IMR-90 (cell line): Measurements from ENCODE around the gene TAB2. TPM values are rescaled to one million over a fixed set of nuclear protein-coding genes. Genes with fewer than 3 reads are reported as not detected.

Experiments used
- ATAC-seq: fragments of 200-7000 bp; cut with Tn5 transposase; 2 replicates; pipeline ENCODE4 v1.9.1; 2020; ENCODE audit warnings: low read depth, mild to moderate bottlenecking, moderate library complexity
- BruUV-seq: library from RNA; stranded (reverse); fragments of 400-500 nt; replicated peaks from 2 replicates; lab custom pipeline; 2021; lab: Mats Ljungman, UMichigan
- CTCF ChIA-PET: fragments of 300-600 bp; formaldehyde crosslinking; extraction: SDS; loops from one replicate; lab custom pipeline; 2021; ENCODE audit warnings: antibody characterized with exemption; lab: Yijun Ruan, JAX
- POLR2A ChIA-PET: fragments of 300-600 bp; sonication (Branson Sonifier 250); formaldehyde crosslinking; loops from one replicate; lab custom pipeline; 2022; ENCODE audit warnings: antibody characterized with exemption; ENCODE audit not compliant: unreplicated experiment; lab: Charles Lee
- DNase-seq: peaks from one replicate; pipeline ENCODE4 v3.0.0; 2013
- H2AFZ ChIP-seq: replicated peaks from 2 replicates; pipeline ENCODE3; 2013; ENCODE audit warnings: low read length, mild to moderate bottlenecking; ENCODE audit not compliant: poor library complexity
- H2AK5ac ChIP-seq: 2 replicates; pipeline ENCODE4 v1.6.1; 2013; ENCODE audit warnings: low read depth, low read length, inconsistent platforms
- H2AK9ac ChIP-seq: replicated peaks from 2 replicates; pipeline ENCODE3; 2013; ENCODE audit warnings: mild to moderate bottlenecking, low read depth, low read length, moderate library complexity; ENCODE audit not compliant: poor library complexity
- H2BK120ac ChIP-seq: 2 replicates; pipeline ENCODE4 v1.6.1; 2013; ENCODE audit warnings: low read depth, low read length, inconsistent platforms
- H2BK15ac ChIP-seq: 3 replicates; pipeline ENCODE4 v1.6.1; 2013; ENCODE audit warnings: low read depth, low read length, inconsistent platforms
- H2BK20ac ChIP-seq: 2 replicates; pipeline ENCODE4 v1.6.1; 2013; ENCODE audit warnings: low read depth, mild to moderate bottlenecking, inconsistent platforms, low read length, moderate library complexity
- H2BK5ac ChIP-seq: 2 replicates; pipeline ENCODE4 v1.6.1; 2013; ENCODE audit warnings: mild to moderate bottlenecking, low read depth, low read length, inconsistent platforms; ENCODE audit not compliant: poor library complexity, severe bottlenecking
- H3K14ac ChIP-seq: replicated peaks from 2 replicates; pipeline ENCODE4 v1.6.1; 2013; ENCODE audit warnings: low read depth, low read length, inconsistent platforms
- H3K18ac ChIP-seq: 2 replicates; pipeline ENCODE4 v1.6.1; 2013; ENCODE audit warnings: low read depth, low read length, control low read depth
- H3K23ac ChIP-seq: 2 replicates; pipeline ENCODE4 v1.6.1; 2013; ENCODE audit warnings: low read depth, low read length, inconsistent platforms
- H3K27ac ChIP-seq: 2 replicates; pipeline ENCODE4 v1.5.1; 2013; ENCODE audit warnings: mild to moderate bottlenecking, control low read depth, low read length; ENCODE audit not compliant: insufficient read depth
- H3K27me3 ChIP-seq: 2 replicates; pipeline ENCODE4 v1.6.1; 2013; ENCODE audit warnings: low read length; ENCODE audit not compliant: control insufficient read depth, insufficient read depth
- H3K36me3 ChIP-seq: 2 replicates; pipeline ENCODE4 v1.6.1; 2013; ENCODE audit warnings: low read length, mixed read lengths; ENCODE audit not compliant: control insufficient read depth, insufficient read depth
- H3K4ac ChIP-seq: 2 replicates; pipeline ENCODE4 v1.6.1; 2013; ENCODE audit warnings: low read depth, low read length, inconsistent platforms
- H3K4me1 ChIP-seq: 2 replicates; pipeline ENCODE4 v1.6.1; 2013; ENCODE audit warnings: low read length, mixed read lengths; ENCODE audit not compliant: control insufficient read depth, insufficient read depth
- H3K4me2 ChIP-seq: 2 replicates; pipeline ENCODE4 v1.6.1; 2013; ENCODE audit warnings: low read depth, mild to moderate bottlenecking, control low read depth, low read length, moderate library complexity
- H3K4me3 ChIP-seq: 2 replicates; pipeline ENCODE4 v1.5.1; 2013; ENCODE audit warnings: low read depth, mild to moderate bottlenecking, control low read depth, low read length, moderate library complexity; ENCODE audit not compliant: insufficient read depth
- H3K56ac ChIP-seq: 2 replicates; pipeline ENCODE4 v1.6.1; 2013; ENCODE audit warnings: low read length, inconsistent platforms; ENCODE audit not compliant: insufficient read depth; ENCODE audit errors: extremely low read depth
- H3K79me1 ChIP-seq, 2 experiments: 2 replicates each; pipeline ENCODE4 v1.6.1; 2013; ENCODE audit warnings: low read length in 2 of 2, inconsistent platforms in 1 of 2, low read depth in 1 of 2
- H3K9ac ChIP-seq: 2 replicates; pipeline ENCODE4 v1.6.1; 2013; ENCODE audit warnings: low read depth, low read length, control low read depth
- H3K9me1 ChIP-seq: 2 replicates; pipeline ENCODE4 v1.6.1; 2013; ENCODE audit warnings: low read length, inconsistent platforms; ENCODE audit not compliant: insufficient read depth
- H3K9me3 ChIP-seq: 2 replicates; pipeline ENCODE4 v1.6.1; 2013; ENCODE audit warnings: low read length; ENCODE audit not compliant: control insufficient read depth, insufficient read depth
- H4K20me1 ChIP-seq: 2 replicates; pipeline ENCODE4 v1.6.1; 2013; ENCODE audit warnings: low read length, inconsistent platforms; ENCODE audit not compliant: insufficient read depth
- H4K5ac ChIP-seq: 2 replicates; pipeline ENCODE4 v1.6.1; 2013; ENCODE audit warnings: mild to moderate bottlenecking, low read depth, low read length, control low read depth
- H4K8ac ChIP-seq, 2 experiments: 2 replicates each; pipeline ENCODE4 v1.6.1; 2013; ENCODE audit warnings: low read depth in 2 of 2, low read length in 2 of 2, control low read depth in 1 of 2, inconsistent platforms in 1 of 2
- H4K91ac ChIP-seq: 2 replicates; pipeline ENCODE4 v1.6.1; 2013; ENCODE audit warnings: low read depth, low read length, inconsistent platforms; ENCODE audit not compliant: insufficient read depth
- BHLHE40 ChIP-seq: fragments of 150-350 bp; IDR thresholded peaks from 2 replicates; pipeline ENCODE4 v1.6.1; 2016; ENCODE audit warnings: mild to moderate bottlenecking, low read depth, low read length
- CEBPB ChIP-seq: IDR thresholded peaks from 2 replicates; pipeline ENCODE4 v1.6.1; 2012; ENCODE audit warnings: low read depth, low read length, improper control_type of control experiment
- CHD1 ChIP-seq: IDR thresholded peaks from 2 replicates; pipeline ENCODE4 v1.6.1; 2012; ENCODE audit warnings: low read depth, low read length, improper control_type of control experiment
- ELK1 ChIP-seq: fragments of 150-350 bp; IDR thresholded peaks from 2 replicates; pipeline ENCODE4 v1.6.1; 2016; ENCODE audit warnings: low read depth, mild to moderate bottlenecking, low read length, moderate library complexity, borderline replicate concordance
- FOS ChIP-seq: fragments of 150-350 bp; IDR thresholded peaks from 2 replicates; pipeline ENCODE4 v1.6.1; 2016; ENCODE audit warnings: low read depth, low read length
- MAFK ChIP-seq: IDR thresholded peaks from 2 replicates; pipeline ENCODE4 v1.6.1; 2012; ENCODE audit warnings: low read depth, low read length, improper control_type of control experiment
- MAZ ChIP-seq: IDR thresholded peaks from 2 replicates; pipeline ENCODE4 v1.6.1; 2012; ENCODE audit warnings: low read depth, mild to moderate bottlenecking, low read length, improper control_type of control experiment, moderate library complexity, borderline replicate concordance
- MXI1 ChIP-seq: IDR thresholded peaks from 2 replicates; pipeline ENCODE4 v1.6.1; 2012; ENCODE audit warnings: low read depth, mild to moderate bottlenecking, low read length, moderate library complexity, borderline replicate concordance
- NFE2L2 ChIP-seq: fragments of 150-350 bp; IDR thresholded peaks from 2 replicates; pipeline ENCODE4 v1.6.1; 2016; ENCODE audit warnings: low read depth, mild to moderate bottlenecking, low read length
- POLR2A ChIP-seq: IDR thresholded peaks from 2 replicates; pipeline ENCODE4 v1.6.1; 2012; ENCODE audit warnings: mild to moderate bottlenecking, low read depth, low read length
- RAD21 ChIP-seq: IDR thresholded peaks from 2 replicates; pipeline ENCODE4 v1.6.1; 2012; ENCODE audit warnings: low read length, improper control_type of control experiment
- RCOR1 ChIP-seq: IDR thresholded peaks from 2 replicates; pipeline ENCODE4 v1.6.1; 2012; ENCODE audit warnings: mild to moderate bottlenecking, low read length, improper control_type of control experiment; ENCODE audit not compliant: insufficient replicate concordance
- USF2 ChIP-seq: fragments of 150-350 bp; IDR thresholded peaks from 2 replicates; pipeline ENCODE4 v1.6.1; 2017; ENCODE audit warnings: mild to moderate bottlenecking, antibody characterized with exemption, low read length, low read depth
- whole genome bisulfite sequencing, 2 experiments: methylation state at CpG; one replicate each; pipeline versions ENCODE4 v1.1.5 to v1.1.7; 2013; ENCODE audit warnings: missing lambda C conversion rate in 2 of 2; ENCODE audit not compliant: insufficient read length in 1 of 2; ENCODE audit errors: extremely low coverage in 2 of 2; 5-methylcytosine and 5-hydroxymethylcytosine counted together
- dilution Hi-C: fragments of 300-500 bp; cut with HindIII; formaldehyde crosslinking; loops from one replicate; pipeline ENCODE4 v1.14.3; 2018; ENCODE audit warnings: low sequenced_read_pairs; ENCODE audit not compliant: unreplicated experiment
- in situ Hi-C: fragments of 300-500 bp; cut with MboI; formaldehyde crosslinking; loops from 3 replicates; pipeline ENCODE4 v1.14.3; 2019; ENCODE audit warnings: low sequenced_read_pairs, inconsistent platforms, mixed read lengths
- intact Hi-C: fragments of 100-400 bp; cut with micrococcal nuclease; formaldehyde crosslinking; loops from 2 replicates; pipeline ENCODE4 v1.10.0; 2022
- polyA plus RNA-seq, 3 experiments: library from polyadenylated mRNA; depleted of rRNA; stranded (reverse); fragments of >200 nt; gene quantifications; 2 replicates each; pipeline ENCODE4 v1.2.3, GENCODE V29; 2012; ENCODE audit warnings: low replicate concordance in 1 of 3
- total RNA-seq: library from RNA; depleted of rRNA; stranded (reverse); fragments of >200 nt; gene quantifications from 2 replicates; pipeline ENCODE4 v1.2.3, GENCODE V29; 2012

Gene TAB2
- total and polyA plus RNA-seq, 2 of the 4 experiments (the other 2 are of a cell fraction) = 20.8 to 25.3 TPM

GRCh38 chr6:149306967-149307366 is 10.5 kb upstream of the TAB2 start:
- no TSS peak for BruUV-seq
- Histone ChIP-seq H3K9ac (no peak overlapping the region), H4K8ac (no peak overlapping the region), H2BK15ac (no peak overlapping the region), H3K4me1 (peaks cover 4% of the 10 kb centered on the region; the same call in 1 of the 2 replicates), H3K56ac (no peak overlapping the region), H3K23ac (no peak overlapping the region), H4K91ac (no peak overlapping the region), H3K4ac (no peak overlapping the region), H2BK120ac (0 out of 2 replicates have a peak overlapping the region, but pooled peaks have one; percentile 7), H3K14ac (peak overlapping the region; percentile 51; the same call in 1 of the 2 replicates), H4K5ac (no peak overlapping the region), H3K9me1 (0 out of 2 replicates have a peak, but pooled peaks cover 3% of the 10 kb centered on the region), H3K9me3 (no peaks in the 10 kb centered on the region), H2BK20ac (peak overlapping the region; percentile 44; the same call in 1 of the 2 replicates), H2AFZ (peak overlapping the region; percentile 67), H3K79me1 (no peaks in the 10 kb centered on the region), H2AK9ac (no peak overlapping the region), H2AK5ac (no peak overlapping the region), H3K4me3 (no peak overlapping the region), H3K36me3 (no peaks in the 10 kb centered on the region), H3K27ac (no peak overlapping the region), H2BK5ac (no peak overlapping the region), H3K27me3 (peaks cover 9% of the 10 kb centered on the region), H3K4me2 (no peak overlapping the region), H4K20me1 (no peaks in the 10 kb centered on the region), H3K18ac (no peak overlapping the region)
- DNase-seq = peak; percentile 32
- CTCF ChIA-PET = no interaction called here
- POLR2A ChIA-PET = no interaction called here
- peak; percentile 37; the same call in 1 of the 2 replicates for ATAC-seq
- intact Hi-C loops = no loop called here
- TF ChIP-seq FOS = no peak
- no peak for TF ChIP-seq CHD1
- no peak for TF ChIP-seq USF2
- no peak for TF ChIP-seq MXI1
- no peak for TF ChIP-seq CEBPB
- TF ChIP-seq BHLHE40 = no peak
- no peak for TF ChIP-seq POLR2A
- TF ChIP-seq ELK1 = no peak
- TF ChIP-seq MAFK = no peak
- TF ChIP-seq RCOR1 = no peak
- TF ChIP-seq MAZ = no peak
- TF ChIP-seq RAD21 = no peak
- TF ChIP-seq NFE2L2 = no peak
- no CpG with 5 or more reads among the region's 3 CpGs for WGBS, 2 experiments
- in situ Hi-C loops = no loop called here
- dilution Hi-C loops = no loop called here
